GM18499 (cell line): ENCODE measurements around the gene CD80.
A peak's percentile ranks its signal among the peaks of the same experiment; 100 is the strongest.
"Not testable (repeated sequence)": the region's sequence is repeated elsewhere in the genome, so short reads cannot be mapped to it uniquely, and the experiment has no call there.

Experiments
- ATAC-seq: cut with Tn5 transposase; IDR thresholded peaks from one replicate; pipeline ENCODE4 v1.9.1; 2021; ENCODE audit warnings: moderate number of reproducible peaks; ENCODE audit not compliant: insufficient read depth, unreplicated experiment

CD80 gene, protein sequence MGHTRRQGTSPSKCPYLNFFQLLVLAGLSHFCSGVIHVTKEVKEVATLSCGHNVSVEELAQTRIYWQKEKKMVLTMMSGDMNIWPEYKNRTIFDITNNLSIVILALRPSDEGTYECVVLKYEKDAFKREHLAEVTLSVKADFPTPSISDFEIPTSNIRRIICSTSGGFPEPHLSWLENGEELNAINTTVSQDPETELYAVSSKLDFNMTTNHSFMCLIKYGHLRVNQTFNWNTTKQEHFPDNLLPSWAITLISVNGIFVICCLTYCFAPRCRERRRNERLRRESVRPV

DNA sequence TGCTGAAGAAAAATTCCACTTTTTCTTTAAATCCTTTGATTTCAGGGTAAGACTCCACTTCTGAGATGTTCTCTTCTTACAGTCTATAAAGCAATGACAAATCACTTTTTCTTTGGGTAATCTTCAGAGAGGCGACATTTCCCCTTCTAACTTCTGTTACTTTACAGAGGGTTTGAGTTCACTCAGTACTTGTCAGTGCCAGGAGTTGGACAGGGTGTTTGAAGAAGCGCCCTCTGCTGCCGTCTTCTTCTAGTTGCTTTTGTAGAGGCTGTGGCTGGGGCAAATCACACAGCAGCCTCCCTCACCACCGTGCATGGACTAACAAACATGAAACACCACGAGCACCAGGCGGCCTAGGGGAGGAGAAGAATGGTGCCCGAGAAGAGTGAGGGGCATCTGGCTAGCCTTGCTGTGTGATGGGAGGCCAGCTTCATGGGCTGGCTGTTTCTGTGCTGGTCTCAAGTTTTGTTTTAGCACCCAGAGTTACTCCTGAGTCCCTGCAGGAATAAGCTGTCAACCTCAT is at the start of gene CD80:
Gene CD80, minus strand, starts transcription at position 174 of the 523 bp plus-strand sequence. CDS start 1,886 bp downstream, outside the sequence.
- peak; percentile 37 for ATAC-seq

DNA sequence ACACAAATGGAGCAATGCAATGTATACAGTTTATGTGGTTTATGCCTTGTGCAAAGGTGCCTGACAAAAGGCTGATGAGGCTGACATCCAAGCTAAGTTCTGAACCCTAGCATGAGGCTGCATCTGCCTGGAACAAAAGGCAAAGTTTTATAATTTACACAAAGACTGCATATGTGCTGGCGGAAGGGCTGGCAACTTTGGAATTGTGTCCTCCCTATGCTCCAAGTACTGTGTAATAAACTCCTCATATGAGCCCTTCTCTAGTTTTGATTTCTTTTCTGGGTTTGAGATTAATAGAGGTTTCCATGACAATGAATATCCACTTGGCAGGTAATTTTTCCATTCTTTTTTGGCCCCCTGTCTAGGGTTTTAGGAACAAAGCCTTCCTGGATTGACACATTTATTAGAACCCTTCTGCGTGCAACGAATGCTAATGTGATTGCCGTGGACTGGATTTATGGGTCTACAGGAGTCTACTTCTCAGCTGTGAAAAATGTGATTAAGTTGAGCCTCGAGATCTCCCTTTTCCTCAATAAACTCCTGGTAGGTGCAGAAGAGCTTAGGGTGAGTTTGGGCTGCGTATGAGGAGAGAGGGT is 49.1 kb upstream of the CD80 start:
- no peak for ATAC-seq

DNA sequence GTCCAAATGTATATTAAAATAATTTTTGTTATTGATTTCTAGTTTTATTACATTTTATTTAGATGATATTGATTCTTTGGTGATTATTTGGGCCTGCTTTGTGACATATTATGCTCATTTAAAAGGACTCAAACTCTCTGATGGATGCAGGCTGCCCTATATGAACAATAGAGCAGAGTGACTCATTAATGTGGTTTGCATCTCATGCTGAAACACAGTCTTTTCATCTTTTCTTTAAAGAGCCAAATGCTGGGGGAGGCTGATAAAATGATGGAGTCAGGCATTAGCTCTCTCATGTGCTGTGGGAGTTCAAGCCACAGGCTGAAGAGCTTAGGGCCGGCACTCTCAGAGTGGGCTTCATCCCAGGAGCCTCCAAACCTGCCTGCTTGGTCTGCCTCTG is 45.5 kb upstream of the CD80 start:
- no peak for ATAC-seq

DNA sequence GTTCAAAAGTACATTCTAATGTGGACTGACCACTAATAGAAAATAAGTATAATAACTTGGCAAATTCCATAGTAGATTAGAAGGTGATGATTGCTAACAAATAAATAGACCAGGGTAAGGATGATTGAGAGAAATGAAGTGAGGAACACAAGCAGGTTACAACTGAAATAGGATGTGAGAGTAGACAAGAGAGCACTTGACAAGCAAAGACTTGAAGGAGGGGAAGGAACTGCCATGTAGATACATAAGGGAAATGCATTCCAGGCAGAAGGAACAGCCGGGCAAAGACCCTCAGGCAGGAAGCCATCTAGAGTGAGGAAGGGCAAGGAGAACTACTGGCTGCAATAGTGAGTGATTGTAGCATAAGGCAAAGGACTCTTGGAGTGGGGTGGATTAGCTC is 43.3 kb upstream of the CD80 start:
- ATAC-seq = no peak

DNA sequence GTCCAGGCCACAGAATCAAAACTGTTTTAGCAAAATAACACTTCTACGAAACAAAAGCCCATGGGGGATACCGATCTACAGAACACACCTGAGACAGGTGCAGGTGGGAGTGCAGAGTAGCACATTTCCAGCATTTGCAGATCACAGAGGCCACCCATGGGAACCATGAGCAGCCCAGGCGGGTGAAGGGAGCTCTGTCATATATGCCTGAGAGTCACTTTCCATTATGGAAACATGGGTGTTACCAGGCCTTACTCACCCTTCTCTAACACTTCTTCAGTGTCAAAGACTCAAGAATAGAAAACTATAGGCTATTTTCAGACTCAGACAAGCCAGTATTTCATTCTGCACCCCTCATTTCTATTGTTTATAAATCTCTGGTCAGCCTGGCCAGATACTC is 41.7 kb upstream of the CD80 start:
- ATAC-seq = no peak

DNA sequence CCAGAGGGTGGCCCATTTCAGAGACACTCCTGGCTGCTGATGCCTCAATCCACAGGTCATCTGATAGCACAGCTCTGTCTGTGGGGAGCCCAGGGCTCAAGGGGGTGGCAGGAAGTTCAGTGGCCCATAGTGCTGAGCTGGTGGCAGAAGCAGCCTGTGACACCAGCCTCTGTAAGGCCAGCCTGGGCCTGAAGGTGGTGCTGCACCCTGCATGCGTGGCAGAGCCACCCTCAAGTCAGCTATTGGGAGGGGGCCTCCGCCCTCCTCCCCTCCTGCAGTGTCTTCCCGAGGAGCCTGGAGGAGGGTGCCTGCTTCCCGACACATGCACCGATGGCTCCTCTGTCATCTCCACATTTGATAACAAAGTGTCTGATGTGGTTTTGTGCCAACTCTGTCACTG is 41.3 kb upstream of the CD80 start:
- ATAC-seq = peak; percentile 44

DNA sequence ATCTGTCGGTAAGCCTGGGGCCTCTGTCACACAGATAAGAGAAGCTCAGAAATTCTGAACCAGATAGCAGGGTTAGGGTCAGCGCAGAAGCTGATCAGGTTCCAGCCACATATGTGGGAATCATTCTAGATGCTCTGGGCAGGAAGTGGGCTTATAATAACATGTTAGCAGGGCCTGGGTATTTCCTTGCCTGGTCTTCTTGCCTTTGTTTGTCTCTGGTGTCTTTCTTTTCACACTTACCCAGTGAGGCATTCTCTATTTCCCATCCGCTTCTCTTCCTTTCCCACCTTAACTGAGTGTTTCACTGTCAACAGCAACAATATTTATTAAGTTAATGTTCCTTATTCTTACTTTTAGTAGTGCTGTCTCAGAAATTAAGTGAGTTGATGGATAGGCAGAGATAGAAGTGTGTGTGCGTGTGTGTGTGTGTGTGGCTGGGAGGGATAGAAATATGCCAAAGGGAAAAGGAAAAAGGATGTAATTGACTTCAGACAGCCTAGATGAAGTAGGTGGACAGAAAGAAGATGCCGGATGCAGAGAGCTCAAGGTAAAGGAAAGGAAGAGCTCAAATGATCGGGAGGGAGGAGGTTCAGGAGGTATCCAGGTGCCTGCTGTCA is 40.3 kb upstream of the CD80 start:
- no peak for ATAC-seq

DNA sequence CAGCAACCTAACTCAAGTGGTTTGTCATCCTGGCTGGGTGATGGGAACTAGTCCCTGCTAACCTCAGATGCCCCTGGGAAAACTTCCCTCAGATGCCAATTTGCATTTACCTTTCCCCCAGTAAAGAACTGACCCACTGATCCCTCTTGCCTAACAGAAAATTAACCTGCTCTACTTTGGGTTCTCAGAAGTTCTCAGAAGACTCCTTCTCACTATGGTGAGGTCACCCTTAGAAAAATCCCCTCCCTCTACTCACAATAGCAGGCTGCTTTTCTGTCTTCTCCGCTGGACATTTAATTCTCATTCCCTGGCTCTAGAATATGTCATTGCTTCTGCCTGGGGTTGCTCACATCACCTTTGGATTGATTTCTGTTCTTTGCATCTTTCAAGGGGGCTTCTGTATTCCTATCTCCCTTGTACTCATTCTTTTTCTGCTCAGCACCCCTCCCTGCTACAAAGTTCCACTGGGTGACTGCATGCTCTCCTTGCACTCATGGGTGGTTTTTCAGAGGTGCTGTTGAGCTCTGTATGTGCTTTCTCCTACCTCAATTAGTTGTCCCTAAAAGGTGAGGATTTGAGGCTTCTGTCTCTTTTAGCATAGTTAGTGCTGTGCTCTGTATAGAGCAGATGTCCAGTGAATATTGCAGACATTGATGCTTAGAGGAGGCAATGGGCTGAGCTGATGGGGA is 39.1 kb upstream of the CD80 start:
- ATAC-seq = peak; percentile 35

DNA sequence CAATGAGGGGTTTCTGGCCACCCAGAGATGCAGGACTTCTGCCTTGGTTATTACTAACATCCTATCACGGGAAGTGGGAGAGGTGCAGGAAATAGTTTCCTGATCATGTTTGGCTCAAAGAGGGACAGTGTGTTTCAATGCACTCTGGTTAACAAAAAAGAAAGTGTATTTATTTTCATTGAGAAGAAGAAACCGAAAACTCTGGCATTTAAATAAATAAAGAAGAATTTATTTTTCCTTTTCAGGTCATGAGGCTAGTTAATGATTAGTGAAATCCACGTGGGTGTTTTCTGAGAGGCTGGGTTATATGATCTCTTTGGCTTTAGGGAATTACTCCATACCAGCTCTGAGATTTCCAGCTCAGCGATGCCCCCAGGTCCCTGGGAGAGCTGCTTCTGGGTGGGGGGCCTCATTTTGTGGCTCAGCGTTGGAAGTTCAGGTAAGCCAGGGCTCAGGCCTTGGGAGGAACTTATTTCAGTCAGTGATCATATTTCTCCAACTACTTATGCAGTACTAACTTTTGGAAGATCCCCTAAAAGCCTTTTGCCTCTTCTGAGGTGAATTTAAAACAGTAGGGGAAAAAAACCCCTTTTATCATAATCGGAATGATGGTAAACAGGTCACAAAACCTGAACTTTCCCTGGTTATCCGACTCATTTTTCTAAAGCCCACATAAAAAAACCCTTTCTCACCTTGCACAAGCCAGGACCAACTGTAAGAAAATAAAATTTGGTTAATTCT is 38.3 kb upstream of the CD80 start, which contains the start of gene PLA1A:
Gene PLA1A, plus strand, starts transcription at position 338 of the 741 bp plus-strand sequence. Its CDS starts 29 bp downstream, at position 367.
- ATAC-seq = no peak

DNA sequence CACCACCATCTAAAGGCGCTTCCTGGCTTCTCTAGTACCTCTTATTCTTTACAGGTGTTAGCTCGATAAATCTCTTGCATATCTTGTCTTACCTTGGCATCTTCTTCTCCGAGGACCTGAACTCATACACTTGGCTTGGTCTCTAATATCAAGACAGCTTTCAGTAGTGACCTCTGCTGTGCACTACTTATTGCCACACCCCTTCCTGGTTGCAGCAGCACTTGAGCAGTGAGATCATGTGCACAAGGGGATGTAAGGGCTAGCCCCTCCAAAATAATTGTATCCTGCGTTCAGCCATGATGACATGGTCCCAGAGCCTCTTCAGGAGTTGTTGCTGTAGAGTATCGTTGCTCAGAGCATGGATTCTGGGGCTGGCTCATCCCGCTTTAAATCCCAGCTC is 37.0 kb upstream of the CD80 start:
- ATAC-seq = no peak

DNA sequence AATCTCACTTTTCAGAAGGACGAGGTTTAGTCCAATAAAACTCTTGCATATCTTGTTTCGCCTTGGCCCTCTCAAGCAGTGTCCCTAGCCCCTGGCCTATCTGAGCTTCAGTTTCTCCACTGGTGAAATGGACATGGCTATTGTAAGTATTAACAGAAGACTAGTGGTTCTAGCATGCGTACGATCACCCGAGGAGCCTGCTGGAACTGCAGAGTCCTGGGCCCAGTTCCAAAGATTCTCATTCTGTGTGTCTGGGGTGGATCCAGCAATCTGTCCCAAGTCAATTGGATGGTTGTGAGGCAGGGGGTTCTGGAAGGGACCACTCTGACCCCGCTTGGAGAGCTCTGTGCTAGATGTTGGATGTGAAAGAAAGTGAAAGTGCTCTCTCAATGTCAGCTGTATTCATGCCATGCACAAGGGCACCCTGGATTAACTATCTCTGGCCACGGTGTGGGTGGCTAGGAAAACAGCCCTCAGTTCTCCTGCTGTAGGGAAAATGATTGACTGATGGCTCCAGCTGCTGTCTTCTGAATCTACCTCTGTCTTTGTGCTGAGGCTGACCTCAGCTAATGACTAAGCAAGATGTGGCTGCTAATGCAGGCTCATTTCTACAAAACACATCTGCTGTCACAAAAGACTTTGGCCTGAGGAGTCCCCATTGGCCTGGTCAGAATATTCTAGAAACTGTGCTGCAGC is 36.4 kb upstream of the CD80 start:
- ATAC-seq = no peak

DNA sequence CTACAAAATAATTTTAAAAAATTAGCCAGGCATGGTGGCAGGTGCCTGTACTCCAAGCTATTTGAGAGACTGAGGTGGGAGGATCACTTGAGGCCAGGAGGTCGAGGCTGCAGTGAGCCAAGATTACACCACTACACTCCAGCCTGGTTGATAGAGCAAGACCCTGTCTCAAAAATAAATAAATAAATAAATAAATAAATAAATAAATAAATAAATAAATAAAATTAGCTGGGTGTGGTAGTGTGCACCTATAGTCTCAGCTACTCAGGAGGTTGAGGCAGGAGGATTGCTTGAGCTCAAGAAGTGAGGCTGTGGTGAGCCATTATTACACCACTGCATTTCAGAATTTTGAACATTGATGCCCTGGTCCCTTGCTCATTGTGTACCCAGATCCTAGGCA is 35.5 kb upstream of the CD80 start:
- not testable (repeated sequence) for ATAC-seq

DNA sequence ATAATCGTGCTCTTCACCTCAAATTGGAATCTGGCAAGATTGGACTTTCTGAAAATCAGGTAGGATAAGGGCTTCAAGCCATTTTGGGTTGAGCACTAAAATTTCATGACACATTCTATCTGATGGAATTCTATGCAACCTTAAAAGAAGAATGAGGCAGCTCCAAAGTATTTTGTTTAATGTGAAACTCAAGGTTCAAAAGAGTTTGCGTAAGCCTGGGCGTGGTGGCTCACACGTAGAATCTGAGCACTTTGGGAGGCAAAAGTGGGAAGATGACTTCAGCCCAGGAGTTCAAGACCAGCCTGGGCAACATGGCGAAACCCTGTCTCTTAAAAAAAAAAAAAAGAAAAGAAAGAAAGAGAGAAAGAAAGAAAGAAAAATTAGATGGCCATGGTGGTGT is 34.7 kb upstream of the CD80 start:
- no peak for ATAC-seq

DNA sequence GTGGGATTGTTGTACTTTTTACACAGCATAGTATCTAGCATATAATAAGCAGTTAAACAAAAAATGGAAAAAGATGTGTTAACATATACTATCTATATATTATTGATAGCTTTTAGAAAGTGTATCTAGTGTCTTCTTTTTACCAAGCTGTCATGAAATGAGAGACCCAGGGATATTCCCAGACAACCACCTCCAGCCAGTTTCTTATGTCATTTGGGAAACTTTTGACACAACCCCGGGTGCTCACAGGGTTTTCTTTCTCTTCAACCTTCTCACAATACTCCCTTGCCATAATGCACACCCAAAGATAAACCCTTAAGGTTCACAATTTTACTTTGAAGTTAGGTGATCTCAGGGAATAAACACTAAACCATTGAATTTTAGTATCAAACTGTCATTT is 33.4 kb upstream of the CD80 start:
- ATAC-seq = no peak

DNA sequence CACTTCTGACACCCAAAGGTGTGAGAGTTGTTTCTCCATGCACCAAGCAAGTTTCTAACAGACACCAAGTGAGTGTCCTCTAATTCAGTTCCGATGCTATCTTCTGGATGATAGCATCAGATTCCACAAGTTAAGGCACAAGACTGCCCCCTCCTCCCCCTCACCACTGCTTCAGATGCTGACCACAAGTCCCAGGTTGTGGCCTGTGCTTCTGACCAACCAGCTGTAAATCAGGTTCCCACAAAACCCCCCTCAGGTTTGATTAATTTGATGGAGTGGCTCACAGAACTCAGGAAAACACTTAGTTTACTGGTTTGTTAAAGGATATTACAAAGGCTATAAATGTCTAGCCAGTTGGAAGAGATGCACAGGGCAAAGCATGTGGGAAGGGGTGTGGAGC is 31.3 kb upstream of the CD80 start:
- no peak for ATAC-seq

DNA sequence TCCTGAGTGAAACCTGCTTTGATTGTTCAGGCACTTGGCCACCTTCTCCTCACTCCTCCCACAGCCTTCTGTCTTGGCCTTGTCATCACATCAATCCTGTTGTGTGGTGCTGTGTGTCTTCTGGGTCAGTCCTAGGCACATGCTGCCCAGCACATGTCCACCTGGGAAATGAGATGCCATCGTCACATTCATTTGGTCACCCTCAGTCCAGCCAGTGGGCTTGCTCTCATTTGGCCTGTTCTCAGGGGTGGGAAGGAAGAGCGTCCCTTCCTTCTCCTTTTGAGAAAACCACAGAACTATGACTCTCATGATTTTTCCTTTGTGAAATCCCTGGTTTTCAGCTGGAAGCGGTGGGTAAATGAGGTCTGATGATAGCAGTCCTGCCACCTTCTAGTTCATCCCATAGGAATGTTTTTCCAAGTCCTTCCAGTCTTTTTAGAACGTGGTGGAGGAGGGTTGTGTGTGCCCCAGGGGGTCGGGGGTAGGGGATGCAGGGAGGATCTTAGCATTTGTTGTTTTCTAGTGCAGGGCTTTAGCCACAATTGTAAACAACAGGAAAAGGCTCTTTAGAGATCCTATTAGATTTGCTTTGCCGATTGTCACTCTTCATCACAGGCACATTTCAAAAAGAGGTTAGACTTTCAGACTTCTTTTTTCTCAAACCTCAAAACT is 29.8 kb upstream of the CD80 start:
- ATAC-seq = no peak

DNA sequence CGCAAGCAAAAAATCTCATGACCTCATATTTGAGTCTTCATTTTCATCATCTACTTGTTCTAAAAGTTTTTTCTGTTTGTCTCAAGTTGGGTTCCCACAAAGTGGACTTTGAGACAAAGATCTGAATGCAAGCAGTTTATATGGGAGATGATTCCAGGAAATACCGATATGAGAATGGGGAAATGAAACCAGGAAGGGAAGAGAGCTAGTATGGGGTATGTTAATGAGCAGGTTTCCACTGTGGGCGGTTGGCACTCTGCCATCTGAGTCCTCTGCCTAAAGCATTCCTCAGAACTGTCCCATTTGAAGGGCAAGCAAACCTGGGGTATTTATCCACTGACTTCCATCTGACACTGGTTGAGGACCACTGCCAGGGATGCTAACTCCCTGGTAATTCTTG is 28.7 kb upstream of the CD80 start:
- ATAC-seq = no peak

DNA sequence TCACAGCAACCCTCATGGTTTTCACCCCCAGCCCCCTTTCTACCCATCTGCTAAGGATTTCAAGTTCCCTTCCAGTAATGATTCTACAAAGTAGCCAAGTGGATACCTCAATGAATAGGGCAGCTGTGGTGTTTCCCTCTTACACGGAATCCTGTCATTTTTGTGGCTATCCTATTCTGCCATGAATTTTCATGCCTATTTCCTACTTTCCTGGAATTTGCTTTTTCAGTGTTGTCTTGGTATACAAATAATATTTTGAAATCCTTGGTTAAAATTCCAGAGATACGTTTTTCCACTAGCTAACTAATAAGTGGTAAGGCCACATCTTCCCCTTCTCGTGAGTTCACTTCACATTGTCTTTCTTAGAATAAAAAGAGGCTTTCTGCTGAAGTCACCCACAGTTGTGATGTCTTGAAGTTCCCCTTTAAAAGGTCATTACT is 27.3 kb upstream of the CD80 start:
- no peak for ATAC-seq
